H1 (cell line): ENCODE data around the gene CPSF2. TPM values are rescaled to one million over a fixed set of nuclear protein-coding genes. Genes with fewer than 3 reads are reported as not detected.

Experiments used
- CTCF ChIA-PET: fragments of 300-600 bp; sonication (Branson Sonifier 250); formaldehyde crosslinking; loops from one replicate; lab custom pipeline; 2021; ENCODE audit not compliant: partially characterized antibody; lab: Charles Lee
- POLR2A ChIA-PET: fragments of 300-600 bp; sonication (Branson Sonifier 250); formaldehyde crosslinking; loops from one replicate; lab custom pipeline; 2021; ENCODE audit warnings: inconsistent platforms; ENCODE audit not compliant: partially characterized antibody; lab: Charles Lee
- DNase-seq, 2 experiments: peaks; one replicate each; pipeline versions ENCODE4 v3.0.0 to v3.0.0-alpha.2; 2010 to 2022; ENCODE audit warnings: low spot score in 2 of 2, low read depth in 1 of 2, mixed read lengths in 1 of 2
- FAIRE-seq: peaks from 2 replicates; lab custom pipeline; 2011; peaks lifted over from hg19 to GRCh38; lab: Jason Lieb, UNC
- H2AFZ ChIP-seq: 2 replicates; pipeline ENCODE4 v1.8.1; 2012; ENCODE audit warnings: low read length, inconsistent platforms
- H2AK5ac ChIP-seq: 2 replicates; pipeline ENCODE4 v1.6.1; 2013; ENCODE audit warnings: low read depth, low read length
- H2BK120ac ChIP-seq: replicated peaks from 2 replicates; pipeline ENCODE3; 2013; ENCODE audit warnings: low read depth, low read length, inconsistent platforms
- H2BK12ac ChIP-seq: 2 replicates; pipeline ENCODE4 v1.6.1; 2013; ENCODE audit warnings: low read depth, low read length
- H2BK15ac ChIP-seq: 2 replicates; pipeline ENCODE4 v1.6.1; 2013; ENCODE audit warnings: low read length
- H2BK20ac ChIP-seq: 2 replicates; pipeline ENCODE4 v1.6.1; 2013; ENCODE audit warnings: low read length
- H2BK5ac ChIP-seq: 2 replicates; pipeline ENCODE4 v1.6.1; 2013; ENCODE audit warnings: low read depth, low read length
- H3K14ac ChIP-seq: 2 replicates; pipeline ENCODE4 v1.6.1; 2013; ENCODE audit warnings: inconsistent platforms; ENCODE audit not compliant: insufficient read length
- H3K18ac ChIP-seq: 2 replicates; pipeline ENCODE4 v1.6.1; 2013; ENCODE audit warnings: low read length; ENCODE audit errors: extremely low read depth
- H3K23ac ChIP-seq: 2 replicates; pipeline ENCODE4 v1.6.1; 2013; ENCODE audit warnings: inconsistent platforms; ENCODE audit not compliant: insufficient read length
- H3K23me2 ChIP-seq: 2 replicates; pipeline ENCODE4 v1.6.1; 2013; ENCODE audit warnings: low read depth, low read length
- H3K27ac ChIP-seq: 2 replicates; pipeline ENCODE4 v1.6.1; 2011; ENCODE audit warnings: low read depth, low read length, inconsistent platforms
- H3K27me3 ChIP-seq, 4 experiments: replicated peaks in 1 of 4; 1 replicate in 1 of 4; 2 replicates in 3 of 4; pipeline versions ENCODE4 v1.6.1 to v1.8.1; 2011 to 2013; ENCODE audit warnings: low read length in 3 of 4, mild to moderate bottlenecking in 3 of 4, inconsistent platforms in 2 of 4, mixed read lengths in 2 of 4, moderate library complexity in 1 of 4; ENCODE audit not compliant: control insufficient read depth in 3 of 4, insufficient read depth in 3 of 4; ENCODE audit errors: extremely low read depth in 1 of 4
- H3K36me3 ChIP-seq, 4 experiments: 2 replicates each; pipeline versions ENCODE4 v1.6.1 to v1.8.1; 2011 to 2013; ENCODE audit warnings: mild to moderate bottlenecking in 4 of 4, low read length in 3 of 4, moderate library complexity in 2 of 4, control low read depth in 1 of 4, inconsistent platforms in 1 of 4; ENCODE audit not compliant: insufficient read depth in 4 of 4, control insufficient read depth in 2 of 4
- H3K4ac ChIP-seq: replicated peaks from 2 replicates; pipeline ENCODE3; 2013; ENCODE audit warnings: low read length, low read depth, mixed read lengths, inconsistent platforms; ENCODE audit not compliant: insufficient read length
- H3K4me1 ChIP-seq, 4 experiments: replicated peaks in 1 of 4; 1 replicate in 1 of 4; 2 replicates in 3 of 4; pipeline versions ENCODE4 v1.6.1 to v1.8.1; 2011 to 2013; ENCODE audit warnings: low read length in 3 of 4, inconsistent platforms in 2 of 4, mixed read lengths in 1 of 4; ENCODE audit not compliant: insufficient read depth in 4 of 4, control insufficient read depth in 3 of 4
- H3K4me2 ChIP-seq, 2 experiments: 2 replicates each; pipeline versions ENCODE4 v1.6.1 to v1.8.1; 2011 to 2013; ENCODE audit warnings: low read depth in 2 of 2, low read length in 2 of 2, control low read depth in 1 of 2, inconsistent platforms in 1 of 2, mild to moderate bottlenecking in 1 of 2; ENCODE audit not compliant: insufficient read depth in 1 of 2
- H3K4me3 ChIP-seq, 4 experiments: fragments of 200-600, 300-600 bp in 1 of 4; sonication (generic), shearing (Covaris generic), sonication (Bioruptor Twin) in 1 of 4; 2 replicates each; pipeline versions ENCODE4 v1.5.1 to v1.8.1; 2011 to 2016; ENCODE audit warnings: low read length in 4 of 4, low read depth in 3 of 4, control low read depth in 2 of 4, inconsistent platforms in 2 of 4, mild to moderate bottlenecking in 2 of 4, mixed read lengths in 1 of 4, moderate library complexity in 1 of 4; ENCODE audit not compliant: insufficient read depth in 2 of 4; ENCODE audit errors: extremely low read depth in 1 of 4
- H3K56ac ChIP-seq: replicated peaks from 2 replicates; pipeline ENCODE3; 2013; ENCODE audit warnings: low read depth, mild to moderate bottlenecking, mixed read lengths, low read length, inconsistent platforms; ENCODE audit not compliant: insufficient read length
- H3K79me1 ChIP-seq: 2 replicates; pipeline ENCODE4 v1.6.1; 2013; ENCODE audit warnings: low read depth, low read length, control low read depth
- H3K79me2 ChIP-seq, 2 experiments: 2 replicates each; pipeline versions ENCODE4 v1.6.1 to v1.8.1; 2012 to 2013; ENCODE audit warnings: low read length in 2 of 2, mild to moderate bottlenecking in 2 of 2, inconsistent platforms in 1 of 2; ENCODE audit not compliant: insufficient read depth in 2 of 2, control insufficient read depth in 1 of 2
- H3K9ac ChIP-seq, 4 experiments: replicated peaks in 1 of 4; 1 replicate in 1 of 4; 2 replicates in 3 of 4; pipeline versions ENCODE4 v1.6.1 to v1.8.1; 2011 to 2013; ENCODE audit warnings: low read depth in 3 of 4, low read length in 3 of 4, control low read depth in 2 of 4, mild to moderate bottlenecking in 2 of 4, moderate library complexity in 2 of 4, inconsistent platforms in 1 of 4; ENCODE audit errors: extremely low read depth in 1 of 4
- H3K9me3 ChIP-seq, 2 experiments: 2 replicates each; pipeline versions ENCODE4 v1.6.1 to v1.8.1; 2012 to 2013; ENCODE audit warnings: mild to moderate bottlenecking in 2 of 2, moderate library complexity in 2 of 2, control low read depth in 1 of 2, inconsistent platforms in 1 of 2, low read depth in 1 of 2, low read length in 1 of 2, mixed read lengths in 1 of 2; ENCODE audit not compliant: insufficient read depth in 2 of 2
- H4K20me1 ChIP-seq, 2 experiments: replicated peaks in 1 of 2; 2 replicates each; pipeline versions ENCODE3 to v1.8.1; 2011 to 2013; ENCODE audit warnings: inconsistent platforms in 2 of 2, low read length in 2 of 2, mild to moderate bottlenecking in 1 of 2; ENCODE audit not compliant: insufficient read depth in 2 of 2, control insufficient read depth in 1 of 2
- H4K5ac ChIP-seq: 2 replicates; pipeline ENCODE4 v1.6.1; 2013; ENCODE audit warnings: low read length, low read depth, mixed read lengths, inconsistent platforms; ENCODE audit not compliant: insufficient read length
- H4K8ac ChIP-seq: 2 replicates; pipeline ENCODE4 v1.8.0; 2013; ENCODE audit warnings: mild to moderate bottlenecking, moderate library complexity, low read length, inconsistent platforms; ENCODE audit not compliant: insufficient read depth; ENCODE audit errors: extremely low read depth
- H4K91ac ChIP-seq: replicated peaks from 2 replicates; pipeline ENCODE3; 2013; ENCODE audit warnings: low read length, mixed read lengths, inconsistent platforms; ENCODE audit not compliant: insufficient read length
- ASH2L ChIP-seq: fragments of 200-600, 300-600 bp; sonication (generic); IDR thresholded peaks from one replicate; pipeline ENCODE4 v1.7.1; 2017; ENCODE audit warnings: low read length
- CTCF ChIP-seq, 3 experiments: IDR thresholded peaks; 1 replicate in 2 of 3; 2 replicates in 1 of 3; pipeline versions ENCODE4 v1.5.1 to v1.6.1; 2011; ENCODE audit warnings: low read length in 3 of 3, mild to moderate bottlenecking in 3 of 3, inconsistent platforms in 2 of 3, low read depth in 1 of 3, moderate library complexity in 1 of 3; ENCODE audit not compliant: insufficient read depth in 1 of 3; ENCODE audit errors: control extremely low read depth in 1 of 3
- EZH2 ChIP-seq: fragments of 200-600 bp; sonication (generic); IDR thresholded peaks from 2 replicates; pipeline ENCODE4 v1.7.1; 2012; ENCODE audit warnings: low read depth, mild to moderate bottlenecking, moderate library complexity, low read length, inconsistent platforms; ENCODE audit not compliant: severe bottlenecking
- GABPA ChIP-seq: IDR thresholded peaks from 2 replicates; pipeline ENCODE4 v1.6.1; 2011; ENCODE audit warnings: mild to moderate bottlenecking, low read length, moderate library complexity, borderline replicate concordance; ENCODE audit not compliant: insufficient read depth
- POLR2A ChIP-seq, 2 experiments: IDR thresholded peaks; 1 replicate in 1 of 2; 2 replicates in 1 of 2; pipeline ENCODE4 v1.6.1; 2011; ENCODE audit warnings: low read depth in 2 of 2, low read length in 2 of 2, mild to moderate bottlenecking in 2 of 2; ENCODE audit errors: control extremely low read depth in 1 of 2
- SIN3A ChIP-seq, 2 experiments: IDR thresholded peaks in 1 of 2; conservative IDR thresholded peaks in 1 of 2; 2 replicates each; pipeline ENCODE4 v1.6.1; 2011 to 2012; ENCODE audit warnings: low read length in 2 of 2, improper control_type of control experiment in 1 of 2, low read depth in 1 of 2, mild to moderate bottlenecking in 1 of 2
- TAF1 ChIP-seq: IDR thresholded peaks from 2 replicates; pipeline ENCODE4 v1.6.1; 2011; ENCODE audit warnings: mild to moderate bottlenecking, low read depth, low read length
- WGBS, 2 experiments: shearing (Covaris generic) in 1 of 2; methylation state at CpG; one replicate each; pipeline versions ENCODE4 v1.1.6 to v1.1.7; 2013 to 2015; ENCODE audit warnings: low lambda C conversion rate in 2 of 2, mixed read lengths in 2 of 2, inconsistent platforms in 1 of 2, low coverage in 1 of 2, missing lambda C conversion rate in 1 of 2; ENCODE audit not compliant: insufficient replicate concordance in 2 of 2, insufficient coverage in 1 of 2, insufficient read length in 1 of 2; ENCODE audit errors: extremely low coverage in 1 of 2, missing lambda C conversion rate in 1 of 2; 5-methylcytosine and 5-hydroxymethylcytosine counted together
- polyA plus RNA-seq, 7 experiments: library from polyadenylated mRNA; depleted of rRNA in 3 of 7; stranded (reverse) in 5 of 7; unstranded in 2 of 7; fragments of >200 nt in 5 of 7; fragments of 200-250 nt in 2 of 7; gene quantifications; 1 replicate in 5 of 7; 2 replicates in 1 of 7; 4 replicates in 1 of 7; pipeline versions ENCODE4 v1.2.1 to v1.2.3, GENCODE V29; 2011 to 2013; ENCODE audit warnings: missing spikeins in 2 of 7, mixed read lengths in 2 of 7
- total RNA-seq: library from RNA; stranded (reverse); fragmentation: NEBNext Ultra II Directional; extraction: Animal tissue kit (Norgen Biotek cat#: 25700); gene quantifications from 2 replicates; pipeline ENCODE4 v1.2.1, GENCODE V29; 2021
- TF ChIP-seq, protein P1 (sequence below): IDR thresholded peaks from 2 replicates; pipeline ENCODE4 v1.6.1; 2011; ENCODE audit warnings: low read depth, mild to moderate bottlenecking, low read length; ENCODE audit not compliant: insufficient read depth

CPSF2 gene
- total and polyA plus RNA-seq, 2 of the 8 experiments (the other 6 are each of a cell fraction or from before 2014, with no cell fraction given) = 11.3 to 130 TPM

DNA sequence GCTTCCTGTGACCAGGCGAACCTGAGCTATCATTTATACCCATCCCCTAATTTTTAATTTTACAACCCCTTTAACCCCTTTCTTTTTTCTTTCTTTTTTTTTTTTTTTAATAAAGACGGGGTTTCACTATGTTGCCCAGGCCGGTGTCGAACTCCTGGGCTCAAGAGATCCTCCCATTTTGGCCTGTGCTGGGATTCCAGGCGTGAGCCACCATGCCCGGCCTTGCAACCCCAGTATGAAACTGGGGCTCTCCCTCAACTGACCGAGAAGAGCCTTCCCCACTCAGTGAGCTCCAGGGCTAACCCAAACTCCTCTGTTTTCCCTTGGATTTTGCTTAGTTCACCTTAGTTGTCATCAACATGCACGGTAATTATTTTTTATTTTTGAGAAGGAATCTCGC lies 992 bp downstream of the CPSF2 start:
- peaks cover 6% of the 10 kb centered on the region; the same call in 1 of the 2 replicates for H3K23me2 ChIP-seq
- no peak overlapping the region; the same call in 1 of the 2 replicates for H2BK12ac ChIP-seq
- no peak overlapping the region for H4K5ac ChIP-seq
- H3K36me3 ChIP-seq = peaks cover 2 to 50% (median 14%) of the 10 kb centered on the region in 4 experiments; a peak in 6 of 8 replicates
- H3K4me2 ChIP-seq = peak overlapping the region; percentile 77 to 89
- H3K27me3 ChIP-seq = no peaks in the 10 kb centered on the region
- H3K79me1 ChIP-seq = 0 out of 2 replicates have a peak, but pooled peaks cover 5% of the 10 kb centered on the region
- H2BK5ac ChIP-seq = no peak overlapping the region
- H3K18ac ChIP-seq = peak overlapping the region; percentile 98; the same call in 1 of the 2 replicates
- TF ChIP-seq TAF1 (no peak), ASH2L (no peak), SIN3A (conservative IDR thresholded peaks at IDR 0.05 in 1 of 2, IDR thresholded peaks at IDR 0.05 in 1 of 2; ENCODE audit: low read depth in 1 of 2, low read length in 2 of 2) (no peak), CTCF (IDR thresholded peaks at IDR 0.05; ENCODE audit: control extremely low read depth in 1 of 3, insufficient read depth in 1 of 3, low read depth in 1 of 3, low read length in 3 of 3) (no peak), EZH2 (no peak), GABPA (no peak), POLR2A (IDR thresholded peaks at IDR 0.05; ENCODE audit: control extremely low read depth in 1 of 2, low read depth in 2 of 2, low read length in 2 of 2) (no peak)
- TF ChIP-seq, protein P1, sequence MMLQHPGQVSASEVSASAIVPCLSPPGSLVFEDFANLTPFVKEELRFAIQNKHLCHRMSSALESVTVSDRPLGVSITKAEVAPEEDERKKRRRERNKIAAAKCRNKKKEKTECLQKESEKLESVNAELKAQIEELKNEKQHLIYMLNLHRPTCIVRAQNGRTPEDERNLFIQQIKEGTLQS = no peak
- no peak overlapping the region for H2BK20ac ChIP-seq
- peak overlapping the region; percentile 87 to 100 (median 98) for H3K4me3 ChIP-seq
- DNase-seq (no peak), FAIRE-seq (no peak)
- no peak overlapping the region for H3K14ac ChIP-seq
- H3K9ac ChIP-seq = peak overlapping the region; percentile 94 to 98 (median 97)
- no peak overlapping the region for H2AFZ ChIP-seq
- H2AK5ac ChIP-seq = peak overlapping the region; percentile 60
- peak overlapping the region; percentile 71; the same call in 1 of the 2 replicates for H4K8ac ChIP-seq
- peaks cover 0 to 3% (median 0%) of the 10 kb centered on the region in 4 experiments; a peak in 2 of 7 replicates for H3K4me1 ChIP-seq
- H3K23ac ChIP-seq = no peak overlapping the region
- no peaks in the 10 kb centered on the region for H4K20me1 ChIP-seq
- no peaks in the 10 kb centered on the region for H3K9me3 ChIP-seq
- no peak overlapping the region for H3K27ac ChIP-seq
- peaks cover 0 to 48% of the 10 kb centered on the region in 2 experiments; a peak in 3 of 4 replicates for H3K79me2 ChIP-seq
- H2BK15ac ChIP-seq = no peak overlapping the region
- WGBS, 2 experiments = 72% methylated on average over 9 of the region's 9 CpGs; no CpG with 5 or more reads in 1 of the 2 experiments
- CTCF ChIA-PET = interaction anchor here (0.6 to 5.4 kb wide), 4 partner anchors 16 to 566 kb away, joined by 3 to 45 read pairs (median 4); partner anchors contain the start of gene ATXN3
- no peak overlapping the region for H2BK120ac ChIP-seq
- H3K56ac ChIP-seq = no peak overlapping the region
- H3K4ac ChIP-seq = no peak overlapping the region
- POLR2A ChIA-PET = interaction anchor here (0.7 to 5.0 kb wide), 11 partner anchors 8 to 373 kb away, joined by 3 to 66 read pairs (median 4); partner anchors contain the start of genes ATXN3 and TRIP11
- H4K91ac ChIP-seq = no peak overlapping the region
